ENCODE results near the gene MUL1.
A peak's percentile ranks its signal among the peaks of the same experiment; 100 is the strongest.

MUL1 gene

GRCh38 chr1:20466273-20466672, 41.7 kb downstream of the MUL1 start:
- DNase-seq: no peak

GRCh38 chr1:20465187-20465586, 42.8 kb downstream of the MUL1 start:
- no peak for DNase-seq

DNA sequence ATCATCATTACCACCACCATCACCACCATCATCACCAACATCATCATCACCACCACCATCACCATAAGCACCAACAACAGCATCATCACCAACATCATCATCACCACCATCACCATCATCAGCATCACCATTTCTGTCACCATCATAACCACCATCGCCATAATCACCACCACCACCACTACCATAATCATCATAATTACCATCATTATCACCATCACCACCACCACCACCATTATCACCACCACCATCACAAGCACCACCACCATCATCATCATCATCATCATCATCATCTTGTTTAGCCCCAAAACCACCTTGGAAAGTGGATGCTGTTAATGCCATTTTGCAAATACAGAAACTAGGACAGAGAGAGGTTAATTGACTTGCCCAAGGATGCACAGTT, 44.4 kb downstream of the MUL1 start:
- DNase-seq: no peak

- DNase-seq: no peak
These were observed 45.6 kb downstream of the MUL1 start for GRCh38 chr1:20462397-20462796.

DNA sequence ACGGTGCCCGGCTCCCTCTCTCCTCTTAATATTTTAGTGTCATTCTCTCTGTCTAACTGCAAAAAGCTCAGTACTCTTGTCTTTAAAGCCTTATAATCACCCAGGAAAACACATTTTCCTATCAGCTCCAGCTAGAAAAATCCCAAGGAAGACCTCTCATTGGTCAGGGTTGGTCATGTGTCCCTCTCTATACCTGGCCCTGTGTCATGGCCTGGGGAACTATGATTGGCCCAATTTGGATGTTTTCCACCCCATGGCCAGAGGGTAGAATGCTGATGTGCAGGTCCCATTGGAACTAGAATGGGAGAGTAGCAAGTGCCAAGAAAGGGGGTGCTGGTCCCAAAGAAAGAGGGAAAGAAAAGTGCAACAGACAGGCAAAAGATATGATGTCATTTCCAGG, 49.2 kb downstream of the MUL1 start:
- no peak for DNase-seq

- no peak for DNase-seq
These were observed 53.9 kb downstream of the MUL1 start for GRCh38 chr1:20454004-20454403.

DNA sequence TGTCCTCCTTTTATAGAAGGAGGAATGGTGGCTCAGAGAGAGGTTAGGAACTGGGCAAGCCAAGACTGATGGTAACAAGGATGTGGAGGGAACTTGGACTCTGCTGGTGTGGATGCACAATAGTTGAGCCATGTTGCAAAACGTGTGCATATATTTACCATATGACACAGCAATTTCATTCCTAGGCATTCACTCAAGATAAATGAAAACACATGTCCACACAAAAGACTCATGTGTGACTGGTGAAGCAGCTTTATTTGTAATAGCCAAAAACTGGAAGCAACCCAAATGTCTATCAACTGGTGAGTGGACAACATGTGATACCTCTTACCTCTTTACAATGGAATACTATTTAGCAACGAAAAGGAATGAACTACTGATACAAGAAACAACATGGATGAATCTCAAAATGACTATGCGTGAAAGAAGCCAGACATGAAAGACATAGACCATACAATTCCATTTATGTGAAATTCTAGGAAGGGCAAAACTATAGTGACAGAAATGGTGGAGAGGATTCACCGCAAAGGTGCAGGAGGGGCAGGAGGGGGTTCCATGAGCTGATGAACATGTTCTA, 58.1 kb downstream of the MUL1 start:
- peak; percentile 26 for DNase-seq
